Left lung (tissue), 10 donors: ENCODE results near the gene ERICH2. TPM values are rescaled to one million over a fixed set of nuclear protein-coding genes. Genes with fewer than 3 reads are reported as not detected.
A peak's percentile ranks its signal among the peaks of the same experiment; 100 is the strongest.

Experiments
- ATAC-seq: fragments of 200-7000 bp; cut with Tn5 transposase; one replicate; pipeline ENCODE4 v1.9.1; 2020; ENCODE audit warnings: moderate library complexity
- DNase-seq, 4 donors: peaks; one replicate each; pipeline ENCODE4 v3.0.0-alpha.2; 2013 to 2020
- H3K27ac ChIP-seq, 2 donors: fragments of 200-600 bp; sonication (generic) in 1 of 2; one replicate each; pipeline versions ENCODE4 v1.5.0 to v1.8.0; 2020 to 2021
- H3K27me3 ChIP-seq, 2 donors: fragments of 200-600 bp; sonication (generic) in 1 of 2; one replicate each; pipeline versions ENCODE4 v1.5.0 to v1.8.0; 2020 to 2021
- H3K36me3 ChIP-seq, 2 donors: fragments of 200-600 bp; sonication (generic) in 1 of 2; one replicate each; pipeline versions ENCODE4 v1.5.0 to v1.8.0; 2020 to 2021
- H3K4me1 ChIP-seq, 2 donors: fragments of 200-600 bp; one replicate each; pipeline ENCODE4 v1.8.0; 2021
- H3K4me3 ChIP-seq, 2 donors: fragments of 200-600 bp; sonication (generic) in 1 of 2; one replicate each; pipeline versions ENCODE4 v1.5.0 to v1.8.0; 2020 to 2021; ENCODE audit warnings: mild to moderate bottlenecking in 1 of 2
- H3K9me3 ChIP-seq, 2 donors: fragments of 200-600 bp; sonication (generic) in 1 of 2; one replicate each; pipeline versions ENCODE4 v1.5.0 to v1.8.0; 2020 to 2021
- intact Hi-C, 2 donors: fragments of 100-400 bp; cut with DNase I; formaldehyde crosslinking; loops; one replicate each; pipeline versions ENCODE4 v1.11.2 to v1.14.2; 2022
- polyA plus RNA-seq, 6 donors: library from polyadenylated mRNA; unstranded; fragments of 120-200 nt; gene quantifications; one replicate each; pipeline ENCODE4 v1.2.1, GENCODE V29; 2013; ENCODE audit not compliant: insufficient read length in 6 of 6
- total RNA-seq, 2 donors: library from RNA; stranded (reverse); fragmentation: NEBNext Ultra II Directional; extraction: Animal tissue kit (Norgen Biotek cat#: 25700); gene quantifications; one replicate each; pipeline ENCODE4 v1.2.1, GENCODE V29; 2021
- TF ChIP-seq, protein P1 (sequence below), 2 donors: fragments of 200-600 bp; sonication (generic) in 1 of 2; IDR thresholded peaks; one replicate each; pipeline versions ENCODE4 v1.5.0 to v1.8.0; 2021; ENCODE audit warnings: antibody characterized with exemption in 2 of 2
- donor health status: DM: no; HTN: yes; CAD: no.
- donor health status: DM: no; HTN: no; CAD: no.

The ERICH2 gene
- total and polyA plus RNA-seq, 8 donors = 3.3 to 14.4 (median 11.5) TPM

DNA sequence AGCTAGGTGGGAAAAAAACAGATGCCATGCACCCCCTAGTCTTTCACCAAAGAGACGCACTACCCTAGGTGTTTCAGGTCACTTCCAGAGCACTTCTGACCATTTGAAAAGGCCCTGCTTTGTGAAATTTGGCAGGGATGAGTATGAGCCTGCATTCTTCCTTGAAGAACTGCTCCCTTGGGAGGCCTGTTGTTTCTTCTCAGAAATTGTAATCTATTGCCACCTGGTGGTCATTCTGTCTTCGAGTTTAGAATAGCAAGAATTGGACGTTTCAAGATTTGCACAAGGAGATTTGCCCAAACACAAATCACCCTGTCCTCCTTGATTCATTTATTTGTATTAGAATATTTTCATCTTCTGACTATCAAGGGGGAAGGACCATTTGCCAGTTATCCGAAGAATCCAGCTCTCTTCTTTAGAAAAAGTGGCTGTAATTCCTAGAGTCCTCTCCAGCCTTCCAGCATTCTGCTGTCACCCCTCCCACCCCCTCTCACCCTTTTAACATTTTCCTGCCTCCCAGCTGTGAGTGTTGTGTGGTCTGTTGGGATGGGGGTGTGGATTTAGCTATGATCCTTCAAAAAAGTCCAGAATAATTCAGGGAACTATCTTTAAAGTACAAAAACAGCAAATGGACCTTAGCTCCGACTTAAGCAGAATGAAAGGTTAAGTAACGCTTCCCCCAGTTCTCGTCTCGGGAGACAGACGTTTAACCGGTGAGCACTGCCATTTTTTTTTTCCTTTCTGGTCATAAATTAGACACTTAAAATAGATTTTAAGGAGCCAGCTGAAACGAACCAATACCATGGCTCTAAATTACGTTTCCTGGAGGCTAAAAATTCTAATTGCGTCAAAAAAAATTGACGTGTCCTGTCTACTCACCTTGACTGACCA lies 42.8 kb downstream of the ERICH2 start:
- Histone ChIP-seq H3K4me3 (no peak overlapping the region), H3K36me3 (no peaks in the 10 kb centered on the region), H3K4me1 (peaks cover 14 to 34% of the 10 kb centered on the region in 2 donors), H3K9me3 (no peaks in the 10 kb centered on the region), H3K27ac (no peak overlapping the region), H3K27me3 (peaks cover 48 to 56% of the 10 kb centered on the region in 2 donors)
- TF ChIP-seq, protein P1, sequence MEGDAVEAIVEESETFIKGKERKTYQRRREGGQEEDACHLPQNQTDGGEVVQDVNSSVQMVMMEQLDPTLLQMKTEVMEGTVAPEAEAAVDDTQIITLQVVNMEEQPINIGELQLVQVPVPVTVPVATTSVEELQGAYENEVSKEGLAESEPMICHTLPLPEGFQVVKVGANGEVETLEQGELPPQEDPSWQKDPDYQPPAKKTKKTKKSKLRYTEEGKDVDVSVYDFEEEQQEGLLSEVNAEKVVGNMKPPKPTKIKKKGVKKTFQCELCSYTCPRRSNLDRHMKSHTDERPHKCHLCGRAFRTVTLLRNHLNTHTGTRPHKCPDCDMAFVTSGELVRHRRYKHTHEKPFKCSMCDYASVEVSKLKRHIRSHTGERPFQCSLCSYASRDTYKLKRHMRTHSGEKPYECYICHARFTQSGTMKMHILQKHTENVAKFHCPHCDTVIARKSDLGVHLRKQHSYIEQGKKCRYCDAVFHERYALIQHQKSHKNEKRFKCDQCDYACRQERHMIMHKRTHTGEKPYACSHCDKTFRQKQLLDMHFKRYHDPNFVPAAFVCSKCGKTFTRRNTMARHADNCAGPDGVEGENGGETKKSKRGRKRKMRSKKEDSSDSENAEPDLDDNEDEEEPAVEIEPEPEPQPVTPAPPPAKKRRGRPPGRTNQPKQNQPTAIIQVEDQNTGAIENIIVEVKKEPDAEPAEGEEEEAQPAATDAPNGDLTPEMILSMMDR (IDR thresholded peaks at IDR 0.05) = peak; percentile 64 to 71
- intact Hi-C loops = loop anchor here in 1 of 2 donors (10.0 kb wide), 1 partner anchor 398 kb away; no protein-coding TSS in a partner anchor
- peak in 2 of 4 donors; percentile 64 to 86 for DNase-seq
- ATAC-seq = peak; percentile 51

DNA sequence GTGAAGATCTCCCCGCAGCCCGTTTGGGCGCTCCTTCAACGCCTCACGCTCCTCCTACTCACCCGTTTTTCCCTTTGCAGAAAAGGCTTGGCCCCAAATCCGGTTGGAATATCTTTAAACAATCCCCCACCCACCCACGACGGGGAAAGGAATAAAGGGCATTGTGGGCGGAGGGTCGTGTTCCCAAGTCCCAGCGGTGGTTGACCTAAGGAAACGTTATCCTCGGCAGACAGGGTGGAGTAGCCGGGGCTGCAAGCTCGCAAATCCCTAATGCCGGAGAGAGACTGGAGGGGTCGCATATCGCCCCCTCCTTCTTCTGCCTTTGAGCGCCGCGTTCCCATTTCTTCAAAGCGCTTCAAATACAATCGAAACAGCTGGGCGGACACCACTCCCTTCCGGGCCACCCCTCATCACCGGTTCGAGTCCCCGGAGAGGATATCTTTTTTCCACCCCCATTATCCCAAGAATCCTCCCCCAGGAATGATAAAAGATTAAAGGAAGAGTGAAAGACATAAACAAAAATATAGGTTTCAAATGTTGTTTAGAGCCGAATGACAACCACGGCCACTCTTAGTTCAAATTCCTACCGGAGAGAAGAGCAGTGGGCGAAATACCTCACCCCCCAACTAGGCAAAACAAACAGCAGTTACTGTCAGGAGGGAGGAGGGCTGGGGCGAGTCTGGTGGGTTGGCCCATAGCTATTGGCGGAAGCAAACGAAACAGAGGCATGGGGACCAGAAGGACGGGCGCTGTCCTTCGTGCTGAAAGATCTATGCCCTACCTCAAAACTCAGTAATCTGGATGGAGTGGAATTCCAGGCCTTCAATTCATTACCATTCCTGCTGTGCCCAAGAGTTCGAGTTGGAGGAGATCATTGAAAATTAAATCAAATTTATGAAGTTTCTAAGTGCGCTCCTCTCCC lies 43.7 kb downstream of the ERICH2 start:
- H3K4me3 ChIP-seq = no peak overlapping the region
- H3K4me1 ChIP-seq = peaks cover 16 to 43% of the 10 kb centered on the region in 2 donors
- peaks cover 57 to 65% of the 10 kb centered on the region in 2 donors for H3K27me3 ChIP-seq
- intact Hi-C loops = loop anchor here in 1 of 2 donors (10.0 kb wide), 1 partner anchor 399 kb away; no protein-coding TSS in a partner anchor
- no peaks in the 10 kb centered on the region for H3K9me3 ChIP-seq
- H3K36me3 ChIP-seq = no peaks in the 10 kb centered on the region
- DNase-seq = peak in 2 of 4 donors; percentile 65 to 79
- H3K27ac ChIP-seq = no peak overlapping the region
- peak; percentile 24 for ATAC-seq
- TF ChIP-seq, protein P1 (IDR thresholded peaks at IDR 0.05) = no peak

DNA sequence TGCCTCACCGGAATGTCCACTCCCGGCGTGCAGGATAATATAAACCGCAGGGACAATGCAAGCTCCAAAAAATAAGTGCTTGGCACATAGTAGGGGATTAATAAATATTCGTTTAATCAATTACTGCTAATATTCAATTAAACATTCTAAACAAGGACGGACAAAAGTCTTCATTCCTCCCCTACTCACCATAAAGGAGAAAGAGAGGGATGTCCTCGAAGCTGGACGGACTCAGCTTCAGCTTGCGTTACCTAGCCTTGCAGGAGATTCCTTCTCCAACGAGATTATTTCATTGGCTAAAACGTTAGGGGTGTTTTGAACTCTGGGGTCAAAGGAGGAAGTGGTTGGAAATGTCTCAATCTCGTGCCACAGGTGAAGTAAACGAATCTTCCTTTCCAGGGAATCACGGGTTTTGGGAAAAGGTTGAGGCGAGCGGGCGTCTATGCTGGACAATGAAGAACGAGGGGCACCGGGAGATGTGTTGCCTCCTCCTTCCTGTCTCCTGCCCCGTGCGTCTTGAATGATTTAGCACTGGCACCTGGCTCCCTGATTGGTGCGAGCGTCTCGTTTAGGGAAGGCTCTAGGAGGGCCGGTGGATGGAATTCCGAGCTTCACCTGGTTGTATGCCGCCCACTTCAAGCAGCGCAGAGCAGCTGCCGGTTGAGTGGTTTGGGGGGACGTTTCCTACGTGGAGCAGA lies 44.5 kb downstream of the ERICH2 start:
- Histone ChIP-seq H3K27me3 (peaks cover 65 to 73% of the 10 kb centered on the region in 2 donors), H3K27ac (no peak overlapping the region), H3K4me1 (peaks cover 16 to 43% of the 10 kb centered on the region in 2 donors), H3K36me3 (no peaks in the 10 kb centered on the region), H3K9me3 (no peaks in the 10 kb centered on the region), H3K4me3 (no peak overlapping the region)
- intact Hi-C loops = loop anchor here in 1 of 2 donors (10.0 kb wide), 1 partner anchor 400 kb away; no protein-coding TSS in a partner anchor
- TF ChIP-seq, protein P1 (IDR thresholded peaks at IDR 0.05) = no peak
- ATAC-seq (no peak), DNase-seq (no peak)

DNA sequence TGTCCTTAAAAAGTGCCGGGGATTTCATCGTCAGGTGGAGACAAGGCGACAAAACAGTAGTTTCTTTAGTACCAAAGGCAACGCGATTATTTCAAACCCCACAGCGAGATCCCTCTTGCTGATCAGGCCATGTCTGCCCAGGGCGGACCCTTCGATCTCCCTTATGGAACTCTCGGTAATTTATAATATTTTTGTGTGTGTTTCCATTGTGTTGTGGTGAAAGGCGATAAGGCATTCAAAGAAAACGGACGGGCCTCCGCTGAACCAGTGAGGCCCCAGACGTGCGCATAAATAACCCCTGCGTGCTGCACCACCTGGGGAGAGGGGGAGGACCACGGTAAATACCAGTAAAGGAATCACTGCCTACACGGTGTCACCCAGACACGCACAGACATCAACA lies 45.1 kb downstream of the ERICH2 start:
- Histone ChIP-seq H3K27me3 (peaks cover 72 to 79% of the 10 kb centered on the region in 2 donors), H3K4me1 (peaks cover 21 to 49% of the 10 kb centered on the region in 2 donors)

More for the DNA sequence above, 45.1 kb downstream of the ERICH2 start:
- intact Hi-C loops = loop anchor here in 1 of 2 donors (10.0 kb wide), 1 partner anchor 401 kb away; no protein-coding TSS in a partner anchor
- TF ChIP-seq, protein P1 (IDR thresholded peaks at IDR 0.05) = no peak
- ATAC-seq = no peak
- H3K4me3 ChIP-seq = no peak overlapping the region
- H3K9me3 ChIP-seq = no peaks in the 10 kb centered on the region
- no peaks in the 10 kb centered on the region for H3K36me3 ChIP-seq
- no peak for DNase-seq
- no peak overlapping the region for H3K27ac ChIP-seq
